HEK293 (cell line): ENCODE measurements around the gene PRSS22.

Source experiments
- CTCF ChIP-seq: fragments of 450-650 bp; formaldehyde crosslinking; IDR thresholded peaks from 2 replicates; pipeline ENCODE4 v1.5.1; 2016; ENCODE audit warnings: missing biosample characterization, missing genetic modification characterization
- PATZ1 ChIP-seq: fragments of 450-650 bp; formaldehyde crosslinking; IDR thresholded peaks from 2 replicates; pipeline ENCODE4 v1.5.1; 2016; ENCODE audit warnings: missing biosample characterization, missing genetic modification characterization
- REST ChIP-seq: fragments of 450-650 bp; formaldehyde crosslinking; IDR thresholded peaks from 2 replicates; pipeline ENCODE4 v1.5.1; 2016; ENCODE audit warnings: missing biosample characterization, missing genetic modification characterization
- SALL2 ChIP-seq: fragments of 450-650 bp; formaldehyde crosslinking; IDR thresholded peaks from 2 replicates; pipeline ENCODE4 v1.5.0; 2017; ENCODE audit warnings: missing biosample characterization, mild to moderate bottlenecking, missing genetic modification characterization, borderline replicate concordance
- ZFP37 ChIP-seq: fragments of 450-650 bp; formaldehyde crosslinking; IDR thresholded peaks from 2 replicates; pipeline ENCODE4 v1.5.1; 2016; ENCODE audit warnings: missing biosample characterization, missing genetic modification characterization
- ZNF146 ChIP-seq: fragments of 450-650 bp; formaldehyde crosslinking; IDR thresholded peaks from 2 replicates; pipeline ENCODE4 v1.5.1; 2016; ENCODE audit warnings: missing biosample characterization, missing genetic modification characterization
- ZNF175 ChIP-seq: fragments of 450-650 bp; formaldehyde crosslinking; IDR thresholded peaks from 2 replicates; pipeline ENCODE4 v1.5.1; 2016; ENCODE audit warnings: missing biosample characterization, missing genetic modification characterization
- ZNF24 ChIP-seq: fragments of 450-650 bp; formaldehyde crosslinking; IDR thresholded peaks from 2 replicates; pipeline ENCODE4 v1.5.1; 2016; ENCODE audit warnings: missing biosample characterization, missing genetic modification characterization
- ZNF48 ChIP-seq: fragments of 450-650 bp; formaldehyde crosslinking; IDR thresholded peaks from 2 replicates; pipeline ENCODE4 v1.5.1; 2016; ENCODE audit warnings: missing biosample characterization, missing genetic modification characterization
- ZNF571 ChIP-seq: fragments of 450-650 bp; formaldehyde crosslinking; IDR thresholded peaks from 2 replicates; pipeline ENCODE4 v1.5.0; 2017; ENCODE audit warnings: missing biosample characterization, missing genetic modification characterization
- ZNF623 ChIP-seq: fragments of 450-650 bp; formaldehyde crosslinking; IDR thresholded peaks from 2 replicates; pipeline ENCODE4 v1.5.1; 2016; ENCODE audit warnings: missing biosample characterization, missing genetic modification characterization
- ZNF670 ChIP-seq: fragments of 450-650 bp; formaldehyde crosslinking; IDR thresholded peaks from 2 replicates; pipeline ENCODE4 v1.5.1; 2016; ENCODE audit warnings: missing biosample characterization, missing genetic modification characterization, low read depth

GRCh38 chr16:2822158-2822495 lies 35.8 kb downstream of the PRSS22 start:
- TF ChIP-seq ZNF571 (tag by site-specific recombination) (no peak), SALL2 (no peak), CTCF (tag by site-specific recombination) (no peak), ZNF24 (tag by site-specific recombination) (no peak), REST (tag by site-specific recombination) (no peak), ZNF175 (no peak), ZNF623 (no peak), PATZ1 (tag by site-specific recombination) (no peak), ZNF48 (tag by site-specific recombination) (no peak), ZFP37 (tag by site-specific recombination) (no peak), ZNF670 (tag by site-specific recombination) (no peak), ZNF146 (tag by site-specific recombination) (no peak)
